GM10266 (cell line): ENCODE data around the gene TXN.
A peak's percentile ranks its signal among the peaks of the same experiment; 100 is the strongest.
"Not testable (repeated sequence)": the region's sequence is repeated elsewhere in the genome, so short reads cannot be mapped to it uniquely, and the experiment has no call there.

Experiments used
- DNase-seq: peaks from one replicate; pipeline ENCODE4 v3.0.0; 2012; ENCODE audit errors: extremely low spot score
- TF ChIP-seq, protein P1 (sequence below): IDR thresholded peaks from 2 replicates; pipeline ENCODE4 v1.5.1; 2012; ENCODE audit warnings: mild to moderate bottlenecking, low read depth; ENCODE audit not compliant: control insufficient read depth, insufficient read depth; ENCODE audit errors: missing control alignments

TXN gene

DNA sequence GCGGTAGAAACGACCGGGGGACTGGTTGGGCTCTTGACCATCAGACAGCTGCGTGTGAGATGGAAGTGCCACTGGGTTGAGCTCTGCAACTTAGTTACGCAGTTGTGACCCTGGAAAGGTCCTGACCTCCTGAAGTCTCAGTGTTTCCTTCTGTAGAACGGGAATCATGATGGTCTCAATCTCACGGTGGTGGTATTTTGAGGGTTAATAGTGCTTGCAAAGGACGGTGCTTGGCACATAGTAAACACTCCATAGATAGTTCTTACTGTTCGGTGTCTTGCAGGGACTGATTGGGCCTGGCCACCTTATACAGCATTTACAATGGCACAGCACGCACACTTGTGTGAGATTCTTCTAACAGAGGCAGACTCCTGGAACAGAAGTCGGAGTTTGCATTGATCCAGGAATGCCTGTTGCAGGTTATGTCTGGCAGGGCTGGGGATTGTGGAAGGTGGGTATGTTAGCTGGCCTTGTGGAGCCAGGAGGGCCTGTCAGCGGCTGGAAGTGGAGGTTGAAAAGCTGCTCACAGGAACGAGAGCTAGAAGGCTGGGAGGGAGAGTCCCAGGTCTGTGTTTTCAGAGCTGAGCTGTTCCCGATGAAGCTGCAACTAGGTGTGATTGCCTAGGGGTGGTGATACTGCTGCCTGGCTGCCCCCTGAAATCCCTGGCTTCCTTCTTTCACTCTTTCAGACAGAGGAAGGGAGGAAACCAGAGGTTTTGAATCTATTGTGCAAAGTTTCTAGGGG, 962 bp upstream of the TXN start:
- DNase-seq, result peak; percentile 36
- TF ChIP-seq, protein P1, sequence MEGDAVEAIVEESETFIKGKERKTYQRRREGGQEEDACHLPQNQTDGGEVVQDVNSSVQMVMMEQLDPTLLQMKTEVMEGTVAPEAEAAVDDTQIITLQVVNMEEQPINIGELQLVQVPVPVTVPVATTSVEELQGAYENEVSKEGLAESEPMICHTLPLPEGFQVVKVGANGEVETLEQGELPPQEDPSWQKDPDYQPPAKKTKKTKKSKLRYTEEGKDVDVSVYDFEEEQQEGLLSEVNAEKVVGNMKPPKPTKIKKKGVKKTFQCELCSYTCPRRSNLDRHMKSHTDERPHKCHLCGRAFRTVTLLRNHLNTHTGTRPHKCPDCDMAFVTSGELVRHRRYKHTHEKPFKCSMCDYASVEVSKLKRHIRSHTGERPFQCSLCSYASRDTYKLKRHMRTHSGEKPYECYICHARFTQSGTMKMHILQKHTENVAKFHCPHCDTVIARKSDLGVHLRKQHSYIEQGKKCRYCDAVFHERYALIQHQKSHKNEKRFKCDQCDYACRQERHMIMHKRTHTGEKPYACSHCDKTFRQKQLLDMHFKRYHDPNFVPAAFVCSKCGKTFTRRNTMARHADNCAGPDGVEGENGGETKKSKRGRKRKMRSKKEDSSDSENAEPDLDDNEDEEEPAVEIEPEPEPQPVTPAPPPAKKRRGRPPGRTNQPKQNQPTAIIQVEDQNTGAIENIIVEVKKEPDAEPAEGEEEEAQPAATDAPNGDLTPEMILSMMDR, result no peak

DNA sequence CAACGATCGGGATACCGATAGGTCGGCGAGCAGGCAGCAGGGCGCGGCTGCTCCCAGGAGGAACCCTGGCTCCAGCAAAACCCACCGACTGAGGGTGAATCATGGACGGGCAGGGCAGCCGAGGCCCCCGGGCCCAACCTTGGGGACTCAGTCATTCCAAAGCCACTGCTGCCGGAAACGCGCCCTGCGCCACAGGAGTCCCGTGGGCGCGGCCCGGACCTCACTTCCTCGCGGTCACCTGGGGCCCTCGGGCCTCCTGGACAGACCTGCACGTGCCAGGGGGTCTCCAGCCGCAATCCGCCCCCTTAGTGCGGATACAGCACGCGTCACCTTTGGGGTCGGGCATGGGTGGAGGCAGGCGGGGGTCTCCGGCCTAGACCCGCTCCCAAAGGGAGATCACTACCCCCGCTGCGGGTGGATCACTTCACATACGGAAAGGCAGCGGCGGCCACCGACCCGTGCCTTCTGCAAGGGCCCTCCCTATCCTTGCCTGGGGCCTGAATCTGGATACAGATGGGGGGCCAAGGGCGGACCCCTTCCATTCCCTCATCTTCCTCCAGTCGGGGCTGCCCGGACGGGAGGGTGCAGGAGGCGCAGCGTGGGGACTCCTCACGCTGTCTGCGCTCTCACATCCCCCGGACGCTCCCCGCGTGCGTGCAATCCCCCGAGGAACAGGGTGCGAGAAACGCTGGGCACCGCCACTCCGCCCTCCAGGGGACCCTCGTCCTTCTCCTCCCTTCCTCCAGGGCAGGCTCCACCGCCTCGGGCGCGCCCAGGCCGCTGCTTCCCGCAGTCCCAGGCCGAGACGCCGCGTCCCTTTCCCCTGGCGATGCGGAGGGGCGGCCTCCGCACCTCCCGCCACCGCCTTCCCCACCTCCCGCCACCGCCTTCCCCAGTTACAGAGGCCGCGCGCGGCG, 586 bp downstream of the TXN start:
- TF ChIP-seq, protein P1, result no peak
- DNase-seq, result peak; percentile 36

- DNase-seq, result no peak
- TF ChIP-seq, protein P1, result no peak
Measured at GRCh38 chr9:110255034-110255462, 1.3 kb downstream of the TXN start.

GRCh38 chr9:110254500-110254899, 1.8 kb downstream of the TXN start:
- DNase-seq, result no peak
- TF ChIP-seq, protein P1, result no peak

DNA sequence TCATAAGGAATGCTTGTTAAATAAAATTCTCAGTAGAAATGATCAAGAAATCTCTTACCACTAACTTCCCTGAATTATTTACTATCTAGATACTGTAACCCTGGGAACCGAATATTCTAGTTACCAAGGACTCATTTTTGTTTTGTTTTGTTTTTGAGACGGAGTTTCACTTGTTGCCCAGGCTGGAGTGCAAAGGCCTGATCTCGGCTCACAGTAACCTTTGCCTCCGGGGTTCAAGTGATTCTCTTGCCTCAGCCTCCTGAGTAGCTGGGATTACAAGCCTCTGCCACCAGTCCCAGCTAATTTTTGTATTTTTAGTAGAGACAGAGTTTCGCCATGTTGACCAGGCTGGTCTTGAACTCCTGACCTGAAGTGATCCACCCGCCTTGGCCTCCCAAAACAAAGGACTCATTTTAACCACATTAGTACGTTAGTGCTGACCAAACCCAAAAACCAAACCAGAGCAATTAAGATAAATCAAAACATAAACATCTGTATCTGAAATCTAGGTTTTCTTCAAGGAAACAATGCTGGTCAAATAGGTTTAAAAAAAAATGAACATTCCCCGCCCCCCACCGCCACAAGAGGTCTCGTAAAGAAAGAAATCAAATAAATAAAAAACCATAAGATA, 3.7 kb downstream of the TXN start:
- TF ChIP-seq, protein P1, result no peak
- no peak for DNase-seq

GRCh38 chr9:110251770-110252169, 4.5 kb downstream of the TXN start:
- not testable (repeated sequence) for DNase-seq

DNA sequence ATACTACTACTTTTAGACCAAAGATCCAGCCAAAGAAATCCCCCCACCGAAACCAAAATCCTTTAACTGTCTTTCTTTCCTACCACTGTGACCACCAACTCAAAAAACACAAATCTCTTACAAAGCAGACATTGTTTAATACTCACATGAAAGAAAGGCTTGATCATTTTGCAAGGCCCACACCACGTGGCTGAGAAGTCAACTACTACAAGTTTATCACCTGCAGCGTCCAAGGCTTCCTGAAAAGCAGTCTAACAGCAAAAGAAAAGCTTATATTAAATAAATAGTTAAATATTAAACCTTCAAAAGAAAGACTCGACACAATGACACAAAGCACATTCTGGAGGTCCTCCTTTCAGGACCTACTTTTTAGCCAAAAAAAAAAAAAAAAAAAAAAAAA, 5.1 kb downstream of the TXN start:
- no peak for DNase-seq
- TF ChIP-seq, protein P1, result no peak
